ENCODE results near the gene SCOC.
A peak's percentile ranks its signal among the peaks of the same experiment; 100 is the strongest.
"Not testable (repeated sequence)": the region's sequence is repeated elsewhere in the genome, so short reads cannot be mapped to it uniquely, and the experiment has no call there.

The SCOC gene

GRCh38 chr4:140359562-140360427 lies 13.7 kb upstream of the SCOC start:
- peak in 42 of 56 donors; percentile 3 to 83 (median 33) for DNase-seq

DNA sequence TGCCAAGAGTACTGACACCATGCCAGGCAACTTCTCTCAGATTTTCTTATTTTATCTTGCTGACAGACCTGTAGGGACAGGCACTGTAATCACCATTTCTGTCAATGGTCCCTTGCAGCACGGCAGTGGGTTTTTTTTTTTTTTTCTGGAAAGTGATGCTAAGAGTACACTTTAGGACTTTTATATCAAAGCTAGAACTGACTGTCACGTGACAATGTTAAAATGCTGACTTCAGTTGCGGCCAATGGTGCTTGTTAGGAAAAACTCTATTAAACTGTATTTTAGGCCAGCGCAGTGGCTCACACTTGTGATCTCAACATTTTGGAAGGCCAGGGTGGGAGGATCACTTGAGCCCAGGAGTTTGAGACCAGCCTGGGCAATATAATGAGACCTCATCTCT lies 12.3 kb upstream of the SCOC start:
- DNase-seq: no peak

DNA sequence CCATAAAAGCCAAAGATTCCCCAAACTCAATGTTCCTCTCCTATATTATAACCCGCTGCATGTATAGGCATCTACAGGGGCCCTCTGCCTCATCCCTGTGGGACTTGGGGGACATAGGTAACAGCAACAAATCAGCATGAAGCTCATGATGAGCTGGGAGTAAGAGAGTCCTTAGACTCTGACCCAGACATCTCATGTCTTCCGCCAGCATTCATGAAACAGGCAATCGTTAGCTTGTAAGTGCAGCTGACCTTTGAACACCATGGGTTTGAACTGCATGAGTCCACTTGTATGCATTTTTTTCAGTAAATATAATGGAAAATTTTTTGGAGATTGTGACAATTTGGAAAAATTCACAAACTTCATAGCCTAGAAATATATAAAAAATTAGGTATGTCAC lies 10.4 kb upstream of the SCOC start:
- DNase-seq: no peak

- no peak for DNase-seq
These were observed 9.9 kb upstream of the SCOC start for GRCh38 chr4:140363558-140363957.

DNA sequence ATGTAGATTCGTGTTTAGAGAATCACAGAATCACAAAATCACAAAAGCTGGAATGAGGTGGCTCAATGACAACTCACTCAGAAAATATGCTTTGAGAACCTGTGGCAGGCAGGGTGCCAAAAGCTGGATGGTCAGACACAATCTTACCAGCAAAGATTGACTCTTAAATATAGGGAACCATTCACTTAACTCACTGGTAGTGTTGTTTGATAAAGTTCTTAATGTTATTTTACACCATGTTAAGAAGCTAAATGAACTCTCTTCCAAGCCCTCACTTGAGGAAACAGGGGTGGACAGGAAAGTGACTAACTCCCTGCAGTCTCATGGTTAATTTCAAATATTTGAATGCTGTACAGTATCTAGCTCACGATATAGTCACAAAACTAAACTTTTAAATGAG lies 5.7 kb upstream of the SCOC start:
- no peak for DNase-seq

DNA sequence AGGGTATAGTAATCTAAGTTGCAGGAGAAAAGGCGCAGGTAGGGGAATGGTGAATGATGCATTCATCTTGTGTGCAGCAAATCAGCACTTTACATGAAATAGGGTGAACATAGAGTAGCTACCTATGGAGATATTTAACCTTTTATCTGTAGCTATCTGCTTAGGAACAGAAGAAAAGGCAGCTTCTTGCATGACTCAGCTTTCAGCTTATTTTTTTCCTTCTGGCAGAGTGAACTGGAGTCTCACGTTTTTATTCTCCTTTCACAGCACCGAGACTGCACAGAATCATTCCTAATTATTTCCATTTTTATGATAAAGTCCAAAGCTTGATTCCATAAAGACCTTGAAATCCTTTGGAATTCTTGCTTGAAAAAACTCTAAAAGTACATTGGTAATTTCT lies 4.8 kb upstream of the SCOC start:
- DNase-seq: no peak

DNA sequence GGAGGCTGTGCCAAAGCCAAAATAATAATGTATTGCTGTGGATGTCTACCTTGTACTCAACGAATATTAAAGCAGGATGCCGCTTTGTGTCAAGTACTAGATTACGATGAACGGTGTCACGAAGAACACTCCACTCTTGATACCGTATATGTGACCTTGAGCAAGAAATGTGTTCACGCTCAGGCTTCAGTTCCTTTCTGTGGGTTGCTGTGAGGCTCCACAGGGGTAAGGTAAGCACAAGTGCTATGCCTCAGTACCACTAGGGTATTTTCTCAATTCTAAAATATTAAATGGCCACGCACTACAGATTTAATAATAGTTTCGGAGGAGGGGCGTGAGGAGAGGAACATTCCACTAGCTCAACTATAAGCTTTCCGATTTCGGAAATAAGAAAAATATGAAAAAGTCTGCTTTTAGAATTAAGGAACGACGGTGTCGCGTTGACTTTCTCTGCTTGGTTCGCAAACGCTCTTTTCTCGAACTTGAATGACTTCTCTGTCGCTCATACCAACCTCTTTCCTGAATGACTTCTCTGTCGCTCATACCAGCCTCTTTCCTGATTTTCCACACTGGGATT lies 607 bp upstream of the SCOC start:
- DNase-seq: peak in 5 of 56 donors; percentile 13 to 40 (median 28)

- DNase-seq: no peak
These were observed 658 bp downstream of the SCOC start for GRCh38 chr4:140374130-140374477.

DNA sequence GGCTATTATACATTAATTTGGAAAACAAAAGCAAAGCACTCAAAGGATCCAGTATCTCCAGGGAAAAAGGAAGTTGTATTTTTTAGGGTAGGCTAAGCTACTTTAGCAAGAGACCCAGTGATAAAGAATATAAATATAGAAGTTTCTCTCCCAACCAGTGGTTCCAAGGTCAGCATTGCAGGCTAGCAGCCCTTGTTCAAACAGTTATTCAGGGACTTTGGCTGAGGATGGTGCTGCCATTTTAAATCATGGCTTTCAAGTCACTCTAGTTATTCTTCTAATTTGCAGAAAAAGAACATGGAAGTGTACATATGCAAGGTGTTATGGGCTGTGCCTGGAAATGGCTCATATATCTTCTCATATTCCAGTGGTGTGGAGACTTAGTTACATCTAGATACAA lies 9.3 kb downstream of the SCOC start:
- no peak for DNase-seq

- DNase-seq: no peak
These were observed 14.6 kb downstream of the SCOC start for GRCh38 chr4:140388015-140388414.

- DNase-seq: no peak
These were observed 22.2 kb downstream of the SCOC start for GRCh38 chr4:140395668-140396067.

DNA sequence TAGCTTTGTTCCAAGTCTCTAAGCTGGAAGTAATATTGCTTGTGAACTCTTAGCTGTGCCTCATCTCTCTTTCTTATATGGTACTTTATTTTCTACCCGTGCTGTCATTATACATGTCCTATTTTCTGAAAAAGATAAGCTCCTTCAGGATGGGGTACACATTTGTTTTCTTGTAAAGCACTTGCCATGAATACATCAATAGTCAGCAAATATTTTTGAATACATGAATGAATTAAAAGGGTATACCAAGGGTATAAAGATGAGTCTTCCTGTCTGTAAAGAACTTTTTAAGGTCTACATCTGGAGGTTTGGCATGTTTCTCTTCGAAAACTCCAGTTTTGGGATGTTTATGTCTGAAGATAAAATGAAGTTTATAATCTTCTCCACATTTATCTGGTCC lies 26.7 kb downstream of the SCOC start:
- no peak for DNase-seq

GRCh38 chr4:140406292-140406691 lies 32.8 kb downstream of the SCOC start:
- DNase-seq: no peak

GRCh38 chr4:140408974-140409373 lies 35.5 kb downstream of the SCOC start:
- no peak for DNase-seq

DNA sequence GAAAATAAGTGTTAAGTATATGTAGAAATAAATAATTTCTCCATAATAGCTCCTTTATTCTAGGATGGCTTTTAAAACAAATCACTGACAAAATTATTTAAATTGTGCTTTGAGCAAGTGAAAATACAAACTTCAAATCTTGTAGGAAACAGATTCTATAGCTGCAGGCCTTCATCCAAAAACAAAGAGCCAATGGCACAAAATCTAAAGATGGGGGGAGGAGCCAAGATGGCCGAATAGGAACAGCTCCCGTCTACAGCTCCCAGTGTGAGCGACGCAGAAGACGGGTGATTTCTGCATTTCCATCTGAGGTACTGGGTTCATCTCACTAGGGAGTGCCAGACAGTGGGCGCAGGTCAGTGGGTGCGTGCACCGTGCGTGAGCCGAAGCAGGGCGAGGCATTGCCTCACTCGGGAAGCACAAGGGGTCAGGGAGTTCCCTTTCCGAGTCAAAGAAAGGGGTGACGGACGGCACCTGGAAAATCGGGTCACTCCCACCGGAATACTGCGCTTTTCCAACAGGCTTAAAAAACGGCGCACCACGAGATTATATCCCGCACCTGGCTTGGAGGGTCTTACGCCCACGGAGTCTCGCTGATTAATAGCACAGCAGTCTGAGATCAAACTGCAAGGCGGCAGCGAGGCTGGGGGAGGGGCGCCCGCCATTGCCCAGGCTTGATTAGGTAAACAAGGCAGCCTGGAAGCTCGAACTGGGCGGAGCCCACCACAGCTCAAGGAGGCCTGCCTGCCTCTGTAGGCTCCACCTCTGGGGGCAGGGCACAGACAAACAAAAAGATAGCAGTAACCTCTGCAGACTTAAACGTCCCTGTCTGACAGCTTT lies 39.9 kb downstream of the SCOC start:
- DNase-seq: not testable (repeated sequence)

DNA sequence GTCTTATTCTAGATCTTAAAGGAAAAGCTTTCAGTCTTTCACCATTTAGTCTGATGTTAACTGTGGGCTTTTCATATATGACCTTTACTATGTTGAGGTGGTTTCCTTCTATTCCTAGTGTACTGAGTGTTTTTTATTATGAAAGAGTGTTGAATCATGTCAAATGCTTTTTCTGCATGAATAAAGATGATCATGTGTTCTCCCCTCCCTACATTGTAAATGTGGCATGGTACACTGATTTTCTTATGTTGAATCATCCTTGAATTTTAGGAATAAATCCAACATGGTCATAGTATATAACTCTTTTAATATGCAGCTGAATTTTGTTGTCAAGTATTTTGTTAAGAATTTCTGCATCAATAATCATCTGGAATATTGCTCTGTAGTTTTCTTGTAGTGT lies 49.7 kb downstream of the SCOC start:
- DNase-seq: no peak

- DNase-seq: peak in 7 of 56 donors; percentile 1 to 39 (median 7)
These were observed 53.2 kb downstream of the SCOC start for GRCh38 chr4:140426610-140427105.

DNA sequence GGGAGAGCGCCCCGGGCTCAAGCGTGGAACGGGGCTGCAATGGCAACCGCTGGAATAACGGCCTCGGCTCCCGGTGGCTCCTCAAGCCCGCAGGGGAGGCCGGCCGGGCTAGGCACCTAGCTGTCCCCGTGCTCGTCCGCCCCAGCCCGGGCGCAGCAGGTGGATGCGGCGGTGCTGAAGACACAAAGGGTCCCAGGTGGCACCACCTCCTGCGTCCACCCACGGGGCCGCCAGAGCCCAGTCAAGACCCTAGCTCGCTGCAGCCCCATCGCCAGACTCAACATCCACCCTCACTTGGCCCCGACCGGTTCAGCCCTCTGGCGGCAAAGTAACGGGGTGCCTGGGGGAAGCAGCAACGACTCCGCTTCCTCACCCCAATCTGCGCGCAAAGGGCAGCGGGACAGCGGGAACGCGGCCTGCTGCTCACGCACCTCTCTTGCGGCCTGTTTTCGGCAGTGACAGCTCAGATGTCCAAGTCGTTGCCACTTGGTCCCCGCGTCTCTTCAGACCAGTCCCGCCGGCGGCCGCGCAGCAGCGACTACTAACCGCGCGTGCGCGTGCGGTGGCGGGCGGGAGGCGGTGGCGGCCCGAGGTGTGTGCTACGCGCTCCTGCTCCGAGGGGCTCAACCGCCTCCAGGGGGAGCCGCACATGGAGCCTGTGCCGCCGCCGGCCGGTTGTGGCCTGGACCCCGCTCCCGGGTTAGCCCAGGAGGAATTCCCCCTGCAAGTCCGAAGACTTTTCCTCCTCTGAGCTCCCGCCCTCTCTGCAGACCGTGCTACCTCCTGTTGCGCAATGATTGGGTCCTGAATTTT lies 53.9 kb downstream of the SCOC start, which contains the start of gene CLGN:
TSS of gene CLGN (minus strand) at position 543 of the 813 bp plus-strand sequence. CDS start 14,570 bp downstream, outside the sequence.
- peak in 51 of 56 donors; percentile 9 to 76 (median 48) for DNase-seq

DNA sequence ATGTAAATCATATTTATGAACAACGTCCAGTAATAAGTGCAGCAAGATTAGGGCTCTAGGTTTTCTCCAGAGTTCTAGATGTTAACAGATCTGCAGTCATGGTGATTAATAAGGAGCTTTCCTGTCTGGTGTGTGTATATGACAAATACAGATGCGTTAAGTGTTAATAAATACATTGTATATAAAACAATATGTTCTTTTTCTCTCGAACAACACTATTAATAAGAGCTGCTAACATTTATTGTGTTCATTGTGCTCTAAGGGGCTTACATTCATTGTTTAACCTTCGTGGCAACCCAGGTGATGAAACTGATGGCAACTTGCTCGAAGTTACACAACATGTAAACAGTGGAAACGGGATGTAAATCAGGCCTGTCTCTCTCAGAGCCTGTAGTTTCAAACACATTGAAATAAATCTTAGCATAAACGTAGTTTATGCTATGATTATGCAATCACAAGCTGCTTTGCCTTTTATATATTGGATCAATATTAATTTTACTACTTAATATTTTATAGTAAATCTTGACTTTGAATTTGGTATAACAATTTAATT lies 54.5 kb downstream of the SCOC start:
- no peak for DNase-seq

Data from nucleus accumbens (tissue), 56 donors.